H1 (cell line): Measurements from ENCODE around the gene DUXB. TPM values are rescaled to one million over a fixed set of nuclear protein-coding genes. Genes with fewer than 3 reads are reported as not detected.

Experiments
- CTCF ChIA-PET: fragments of 300-600 bp; sonication (Branson Sonifier 250); formaldehyde crosslinking; loops from one replicate; lab custom pipeline; 2021; ENCODE audit not compliant: partially characterized antibody; lab: Charles Lee
- POLR2A ChIA-PET: fragments of 300-600 bp; sonication (Branson Sonifier 250); formaldehyde crosslinking; loops from one replicate; lab custom pipeline; 2021; ENCODE audit warnings: inconsistent platforms; ENCODE audit not compliant: partially characterized antibody; lab: Charles Lee
- DNase-seq, 2 experiments: peaks; one replicate each; pipeline versions ENCODE4 v3.0.0 to v3.0.0-alpha.2; 2010 to 2022; ENCODE audit warnings: low spot score in 2 of 2, low read depth in 1 of 2, mixed read lengths in 1 of 2
- FAIRE-seq: peaks from 2 replicates; lab custom pipeline; 2011; peaks lifted over from hg19 to GRCh38; lab: Jason Lieb, UNC
- H2AFZ ChIP-seq: 2 replicates; pipeline ENCODE4 v1.8.1; 2012; ENCODE audit warnings: low read length, inconsistent platforms
- H2AK5ac ChIP-seq: 2 replicates; pipeline ENCODE4 v1.6.1; 2013; ENCODE audit warnings: low read depth, low read length
- H2BK120ac ChIP-seq: replicated peaks from 2 replicates; pipeline ENCODE3; 2013; ENCODE audit warnings: low read depth, low read length, inconsistent platforms
- H2BK12ac ChIP-seq: 2 replicates; pipeline ENCODE4 v1.6.1; 2013; ENCODE audit warnings: low read depth, low read length
- H2BK15ac ChIP-seq: 2 replicates; pipeline ENCODE4 v1.6.1; 2013; ENCODE audit warnings: low read length
- H2BK20ac ChIP-seq: 2 replicates; pipeline ENCODE4 v1.6.1; 2013; ENCODE audit warnings: low read length
- H2BK5ac ChIP-seq: 2 replicates; pipeline ENCODE4 v1.6.1; 2013; ENCODE audit warnings: low read depth, low read length
- H3K14ac ChIP-seq: 2 replicates; pipeline ENCODE4 v1.6.1; 2013; ENCODE audit warnings: inconsistent platforms; ENCODE audit not compliant: insufficient read length
- H3K18ac ChIP-seq: 2 replicates; pipeline ENCODE4 v1.6.1; 2013; ENCODE audit warnings: low read length; ENCODE audit errors: extremely low read depth
- H3K23ac ChIP-seq: 2 replicates; pipeline ENCODE4 v1.6.1; 2013; ENCODE audit warnings: inconsistent platforms; ENCODE audit not compliant: insufficient read length
- H3K23me2 ChIP-seq: 2 replicates; pipeline ENCODE4 v1.6.1; 2013; ENCODE audit warnings: low read depth, low read length
- H3K27ac ChIP-seq: 2 replicates; pipeline ENCODE4 v1.6.1; 2011; ENCODE audit warnings: low read depth, low read length, inconsistent platforms
- H3K27me3 ChIP-seq, 4 experiments: replicated peaks in 1 of 4; 1 replicate in 1 of 4; 2 replicates in 3 of 4; pipeline versions ENCODE4 v1.6.1 to v1.8.1; 2011 to 2013; ENCODE audit warnings: low read length in 3 of 4, mild to moderate bottlenecking in 3 of 4, inconsistent platforms in 2 of 4, mixed read lengths in 2 of 4, moderate library complexity in 1 of 4; ENCODE audit not compliant: control insufficient read depth in 3 of 4, insufficient read depth in 3 of 4; ENCODE audit errors: extremely low read depth in 1 of 4
- H3K36me3 ChIP-seq, 4 experiments: 2 replicates each; pipeline versions ENCODE4 v1.6.1 to v1.8.1; 2011 to 2013; ENCODE audit warnings: mild to moderate bottlenecking in 4 of 4, low read length in 3 of 4, moderate library complexity in 2 of 4, control low read depth in 1 of 4, inconsistent platforms in 1 of 4; ENCODE audit not compliant: insufficient read depth in 4 of 4, control insufficient read depth in 2 of 4
- H3K4ac ChIP-seq: replicated peaks from 2 replicates; pipeline ENCODE3; 2013; ENCODE audit warnings: low read length, low read depth, mixed read lengths, inconsistent platforms; ENCODE audit not compliant: insufficient read length
- H3K4me1 ChIP-seq, 4 experiments: replicated peaks in 1 of 4; 1 replicate in 1 of 4; 2 replicates in 3 of 4; pipeline versions ENCODE4 v1.6.1 to v1.8.1; 2011 to 2013; ENCODE audit warnings: low read length in 3 of 4, inconsistent platforms in 2 of 4, mixed read lengths in 1 of 4; ENCODE audit not compliant: insufficient read depth in 4 of 4, control insufficient read depth in 3 of 4
- H3K4me2 ChIP-seq, 2 experiments: 2 replicates each; pipeline versions ENCODE4 v1.6.1 to v1.8.1; 2011 to 2013; ENCODE audit warnings: low read depth in 2 of 2, low read length in 2 of 2, control low read depth in 1 of 2, inconsistent platforms in 1 of 2, mild to moderate bottlenecking in 1 of 2; ENCODE audit not compliant: insufficient read depth in 1 of 2
- H3K4me3 ChIP-seq, 4 experiments: fragments of 200-600, 300-600 bp in 1 of 4; sonication (generic), shearing (Covaris generic), sonication (Bioruptor Twin) in 1 of 4; 2 replicates each; pipeline versions ENCODE4 v1.5.1 to v1.8.1; 2011 to 2016; ENCODE audit warnings: low read length in 4 of 4, low read depth in 3 of 4, control low read depth in 2 of 4, inconsistent platforms in 2 of 4, mild to moderate bottlenecking in 2 of 4, mixed read lengths in 1 of 4, moderate library complexity in 1 of 4; ENCODE audit not compliant: insufficient read depth in 2 of 4; ENCODE audit errors: extremely low read depth in 1 of 4
- H3K56ac ChIP-seq: replicated peaks from 2 replicates; pipeline ENCODE3; 2013; ENCODE audit warnings: low read depth, mild to moderate bottlenecking, mixed read lengths, low read length, inconsistent platforms; ENCODE audit not compliant: insufficient read length
- H3K79me1 ChIP-seq: 2 replicates; pipeline ENCODE4 v1.6.1; 2013; ENCODE audit warnings: low read depth, low read length, control low read depth
- H3K79me2 ChIP-seq, 2 experiments: 2 replicates each; pipeline versions ENCODE4 v1.6.1 to v1.8.1; 2012 to 2013; ENCODE audit warnings: low read length in 2 of 2, mild to moderate bottlenecking in 2 of 2, inconsistent platforms in 1 of 2; ENCODE audit not compliant: insufficient read depth in 2 of 2, control insufficient read depth in 1 of 2
- H3K9ac ChIP-seq, 4 experiments: replicated peaks in 1 of 4; 1 replicate in 1 of 4; 2 replicates in 3 of 4; pipeline versions ENCODE4 v1.6.1 to v1.8.1; 2011 to 2013; ENCODE audit warnings: low read depth in 3 of 4, low read length in 3 of 4, control low read depth in 2 of 4, mild to moderate bottlenecking in 2 of 4, moderate library complexity in 2 of 4, inconsistent platforms in 1 of 4; ENCODE audit errors: extremely low read depth in 1 of 4
- H3K9me3 ChIP-seq, 2 experiments: 2 replicates each; pipeline versions ENCODE4 v1.6.1 to v1.8.1; 2012 to 2013; ENCODE audit warnings: mild to moderate bottlenecking in 2 of 2, moderate library complexity in 2 of 2, control low read depth in 1 of 2, inconsistent platforms in 1 of 2, low read depth in 1 of 2, low read length in 1 of 2, mixed read lengths in 1 of 2; ENCODE audit not compliant: insufficient read depth in 2 of 2
- H4K20me1 ChIP-seq, 2 experiments: replicated peaks in 1 of 2; 2 replicates each; pipeline versions ENCODE3 to v1.8.1; 2011 to 2013; ENCODE audit warnings: inconsistent platforms in 2 of 2, low read length in 2 of 2, mild to moderate bottlenecking in 1 of 2; ENCODE audit not compliant: insufficient read depth in 2 of 2, control insufficient read depth in 1 of 2
- H4K5ac ChIP-seq: 2 replicates; pipeline ENCODE4 v1.6.1; 2013; ENCODE audit warnings: low read length, low read depth, mixed read lengths, inconsistent platforms; ENCODE audit not compliant: insufficient read length
- H4K8ac ChIP-seq: 2 replicates; pipeline ENCODE4 v1.8.0; 2013; ENCODE audit warnings: mild to moderate bottlenecking, moderate library complexity, low read length, inconsistent platforms; ENCODE audit not compliant: insufficient read depth; ENCODE audit errors: extremely low read depth
- H4K91ac ChIP-seq: replicated peaks from 2 replicates; pipeline ENCODE3; 2013; ENCODE audit warnings: low read length, mixed read lengths, inconsistent platforms; ENCODE audit not compliant: insufficient read length
- CREB1 ChIP-seq: IDR thresholded peaks from 2 replicates; pipeline ENCODE4 v1.6.1; 2012; ENCODE audit warnings: inconsistent platforms
- NRF1 ChIP-seq: IDR thresholded peaks from 2 replicates; pipeline ENCODE4 v1.6.1; 2011; ENCODE audit warnings: mild to moderate bottlenecking, low read depth, low read length, improper control_type of control experiment
- PHF8 ChIP-seq: fragments of 200-600 bp; sonication (generic); conservative IDR thresholded peaks from 2 replicates; pipeline ENCODE4 v1.7.1; 2012; ENCODE audit warnings: low read depth, mild to moderate bottlenecking, inconsistent platforms, low read length, moderate library complexity
- TAF1 ChIP-seq: IDR thresholded peaks from 2 replicates; pipeline ENCODE4 v1.6.1; 2011; ENCODE audit warnings: mild to moderate bottlenecking, low read depth, low read length
- WGBS, 2 experiments: shearing (Covaris generic) in 1 of 2; methylation state at CpG; one replicate each; pipeline versions ENCODE4 v1.1.6 to v1.1.7; 2013 to 2015; ENCODE audit warnings: low lambda C conversion rate in 2 of 2, mixed read lengths in 2 of 2, inconsistent platforms in 1 of 2, low coverage in 1 of 2, missing lambda C conversion rate in 1 of 2; ENCODE audit not compliant: insufficient replicate concordance in 2 of 2, insufficient coverage in 1 of 2, insufficient read length in 1 of 2; ENCODE audit errors: extremely low coverage in 1 of 2, missing lambda C conversion rate in 1 of 2; 5-methylcytosine and 5-hydroxymethylcytosine counted together
- polyA plus RNA-seq, 7 experiments: library from polyadenylated mRNA; depleted of rRNA in 3 of 7; stranded (reverse) in 5 of 7; unstranded in 2 of 7; fragments of >200 nt in 5 of 7; fragments of 200-250 nt in 2 of 7; gene quantifications; 1 replicate in 5 of 7; 2 replicates in 1 of 7; 4 replicates in 1 of 7; pipeline versions ENCODE4 v1.2.1 to v1.2.3, GENCODE V29; 2011 to 2013; ENCODE audit warnings: missing spikeins in 2 of 7, mixed read lengths in 2 of 7
- total RNA-seq: library from RNA; stranded (reverse); fragmentation: NEBNext Ultra II Directional; extraction: Animal tissue kit (Norgen Biotek cat#: 25700); gene quantifications from 2 replicates; pipeline ENCODE4 v1.2.1, GENCODE V29; 2021

DUXB gene
- total and polyA plus RNA-seq, 2 of the 8 experiments (the other 6 are each of a cell fraction or from before 2014, with no cell fraction given): not detected

- H3K9me3 ChIP-seq: no peaks in the 10 kb centered on the region
- H3K4me2 ChIP-seq: no peak overlapping the region
- H2BK5ac ChIP-seq: no peak overlapping the region
- H3K4me3 ChIP-seq: no peak overlapping the region
- H3K56ac ChIP-seq: no peak overlapping the region
- no peak overlapping the region for H3K14ac ChIP-seq
- no peak overlapping the region for H3K18ac ChIP-seq
- no peak overlapping the region for H4K91ac ChIP-seq
- WGBS, 2 experiments: 89% methylated on average over 1 of the region's 1 CpG; no CpG with 5 or more reads in 1 of the 2 experiments
- peaks cover 3% of the 10 kb centered on the region; the same call in 1 of the 2 replicates for H3K79me1 ChIP-seq
- DNase-seq: no peak
- ChIA-PET POLR2A (no interaction called here), CTCF (interaction anchor here (0.6 kb wide), 1 partner anchor 201 kb away, joined by 3 read pairs; no protein-coding TSS in a partner anchor)
- H2BK15ac ChIP-seq: no peak overlapping the region
- no peak overlapping the region for H2AK5ac ChIP-seq
- H3K9ac ChIP-seq: no peak overlapping the region
- H4K20me1 ChIP-seq: no peaks in the 10 kb centered on the region
- no peak overlapping the region for H2BK20ac ChIP-seq
- no peaks in the 10 kb centered on the region for H3K27me3 ChIP-seq
- H3K27ac ChIP-seq: no peak overlapping the region
- H3K23me2 ChIP-seq: peaks cover 2% of the 10 kb centered on the region; the same call in 1 of the 2 replicates
- no peak overlapping the region for H2AFZ ChIP-seq
- no peak overlapping the region for H3K4ac ChIP-seq
- peaks cover 0 to 3% (median 1%) of the 10 kb centered on the region in 4 experiments; a peak in 1 of 7 replicates for H3K4me1 ChIP-seq
- TF ChIP-seq NRF1 (no peak), CREB1 (no peak), PHF8 (no peak), TAF1 (no peak)
- no peak overlapping the region for H4K5ac ChIP-seq
- peaks cover 15 to 45% of the 10 kb centered on the region in 2 experiments for H3K79me2 ChIP-seq
- peaks cover 0 to 37% (median 19%) of the 10 kb centered on the region in 4 experiments; a peak in 7 of 8 replicates for H3K36me3 ChIP-seq
- H2BK12ac ChIP-seq: no peak overlapping the region
- H4K8ac ChIP-seq: no peak overlapping the region
- no peak for FAIRE-seq
- no peak overlapping the region for H2BK120ac ChIP-seq
- H3K23ac ChIP-seq: no peak overlapping the region
Measured at GRCh38 chr16:75653922-75654321, 47.3 kb downstream of the DUXB start.
